ENCODE results near the gene NEK11.

DNA sequence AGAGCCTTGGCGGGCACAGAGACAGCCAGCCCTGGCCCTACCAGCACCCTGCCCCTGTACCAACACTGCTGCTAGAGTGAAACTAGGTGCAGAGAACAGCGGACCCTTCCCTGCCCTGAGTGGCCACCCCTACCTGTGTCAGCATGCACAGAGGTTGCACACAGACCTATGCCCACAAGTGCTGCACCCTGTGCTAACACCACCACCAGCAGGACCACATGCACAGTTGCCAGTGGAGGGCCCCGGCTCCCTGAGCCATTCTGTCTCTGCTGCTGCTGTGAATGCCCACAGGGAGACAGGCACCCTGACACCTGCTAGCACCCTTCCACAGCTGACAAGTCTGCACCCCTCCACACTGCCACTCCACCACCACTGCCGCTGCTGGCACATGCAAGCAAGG is 131.8 kb downstream of the NEK11 start:
- TF ChIP-seq, protein P1, sequence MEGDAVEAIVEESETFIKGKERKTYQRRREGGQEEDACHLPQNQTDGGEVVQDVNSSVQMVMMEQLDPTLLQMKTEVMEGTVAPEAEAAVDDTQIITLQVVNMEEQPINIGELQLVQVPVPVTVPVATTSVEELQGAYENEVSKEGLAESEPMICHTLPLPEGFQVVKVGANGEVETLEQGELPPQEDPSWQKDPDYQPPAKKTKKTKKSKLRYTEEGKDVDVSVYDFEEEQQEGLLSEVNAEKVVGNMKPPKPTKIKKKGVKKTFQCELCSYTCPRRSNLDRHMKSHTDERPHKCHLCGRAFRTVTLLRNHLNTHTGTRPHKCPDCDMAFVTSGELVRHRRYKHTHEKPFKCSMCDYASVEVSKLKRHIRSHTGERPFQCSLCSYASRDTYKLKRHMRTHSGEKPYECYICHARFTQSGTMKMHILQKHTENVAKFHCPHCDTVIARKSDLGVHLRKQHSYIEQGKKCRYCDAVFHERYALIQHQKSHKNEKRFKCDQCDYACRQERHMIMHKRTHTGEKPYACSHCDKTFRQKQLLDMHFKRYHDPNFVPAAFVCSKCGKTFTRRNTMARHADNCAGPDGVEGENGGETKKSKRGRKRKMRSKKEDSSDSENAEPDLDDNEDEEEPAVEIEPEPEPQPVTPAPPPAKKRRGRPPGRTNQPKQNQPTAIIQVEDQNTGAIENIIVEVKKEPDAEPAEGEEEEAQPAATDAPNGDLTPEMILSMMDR (conservative IDR thresholded peaks at IDR 0.05), result no peak
- no peak for TF ChIP-seq EZH2 (IDR thresholded peaks at IDR 0.05; ENCODE audit: low read depth)

Measured in PC-9 (cell line).